22Rv1 (cell line): Measurements from ENCODE around the gene HNRNPF.

Experiments
- CTCF ChIP-seq: fragments of 450-650 bp; IDR thresholded peaks from 2 replicates; pipeline ENCODE4 v1.5.1; 2017; ENCODE audit warnings: mild to moderate bottlenecking
- ZFX ChIP-seq: fragments of 450-650 bp; IDR thresholded peaks from 2 replicates; pipeline ENCODE4 v1.6.1; 2017; ENCODE audit warnings: antibody characterized with exemption, borderline replicate concordance

DNA sequence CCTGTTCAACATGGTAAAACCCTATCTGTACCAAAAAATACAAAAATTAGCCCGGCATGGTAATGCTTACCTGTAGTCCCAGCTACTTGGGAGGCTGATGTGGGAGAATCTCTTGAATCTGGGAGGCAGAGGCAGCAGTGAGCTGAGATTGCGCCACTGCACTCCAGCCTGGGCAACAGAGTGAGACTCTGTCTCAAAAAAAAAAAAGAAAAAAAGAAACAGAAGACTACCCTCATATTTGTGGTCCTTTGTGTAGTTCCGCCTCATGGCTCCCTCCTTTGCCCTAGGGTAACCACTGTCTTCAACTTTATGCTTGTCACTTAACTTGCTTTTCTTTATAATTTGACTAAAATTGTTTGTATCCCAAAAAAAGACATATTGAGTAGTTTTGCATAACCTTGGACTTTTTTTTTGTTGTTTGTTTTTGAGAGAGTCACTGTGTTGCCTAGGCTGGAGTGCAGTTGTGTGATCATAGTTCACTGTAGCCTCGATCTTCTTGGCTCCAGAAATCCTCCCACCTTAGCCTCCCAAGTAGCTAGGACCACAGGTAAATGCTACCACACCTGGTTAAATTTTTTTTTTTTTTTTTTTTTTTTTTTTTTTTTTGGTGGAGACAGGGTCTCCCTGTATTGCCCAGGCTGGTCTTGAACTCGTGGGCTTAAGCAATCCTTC lies 31.6 kb upstream of the HNRNPF start:
- TF ChIP-seq CTCF, result no peak
- no peak for TF ChIP-seq ZFX
